A549 (cell line): Measurements from ENCODE around the gene DNM3.

Experiments
- ATOH8 ChIP-seq: fragments of 250-450 bp; sonication (Bioruptor Pico); IDR thresholded peaks from 2 replicates; pipeline ENCODE4 v1.5.0; 2020; ENCODE audit warnings: low read depth, mild to moderate bottlenecking, moderate library complexity
- CHD2 ChIP-seq: fragments of 150-350 bp; IDR thresholded peaks from 2 replicates; pipeline ENCODE4 v1.6.1; 2014; ENCODE audit warnings: low read length; ENCODE audit not compliant: partially characterized antibody
- EP300 ChIP-seq, 2 experiments: fragments of >200 bp; sonication (Bioruptor Twin); formaldehyde crosslinking; IDR thresholded peaks; 2 replicates in 1 of 2; 3 replicates in 1 of 2; pipeline ENCODE4 v1.6.1; 2016 to 2017
- KDM5A ChIP-seq: fragments of 200-600 bp; sonication (generic); IDR thresholded peaks from 2 replicates; pipeline ENCODE4 v1.6.1; 2016; ENCODE audit warnings: antibody characterized with exemption, mild to moderate bottlenecking
- MAX ChIP-seq: IDR thresholded peaks from 2 replicates; pipeline ENCODE4 v1.6.1; 2012
- POLR2A ChIP-seq: IDR thresholded peaks from 2 replicates; pipeline ENCODE4 v1.6.1; 2012; ENCODE audit warnings: mild to moderate bottlenecking, low read length
- SMC3 ChIP-seq: fragments of >200 bp; sonication (Bioruptor Twin); formaldehyde crosslinking; IDR thresholded peaks from 3 replicates; pipeline ENCODE4 v1.6.1; 2018; ENCODE audit warnings: inconsistent platforms
- USF2 ChIP-seq: fragments of 450-650 bp; IDR thresholded peaks from 2 replicates; pipeline ENCODE4 v1.6.1; 2014; ENCODE audit warnings: antibody characterized with exemption
- ZFP36 ChIP-seq: fragments of 450-650 bp; IDR thresholded peaks from 2 replicates; pipeline ENCODE4 v1.6.1; 2014; ENCODE audit warnings: borderline replicate concordance; ENCODE audit not compliant: partially characterized antibody
- ZSCAN20 ChIP-seq: fragments of 250-450 bp; sonication (Bioruptor Pico); IDR thresholded peaks from 2 replicates; pipeline ENCODE4 v1.8.0; 2022; ENCODE audit warnings: mild to moderate bottlenecking, moderate library complexity
- TF ChIP-seq, protein P1 (sequence below): fragments of >200 bp; sonication (Bioruptor Twin); formaldehyde crosslinking; IDR thresholded peaks from 3 replicates; pipeline ENCODE4 v1.5.1; 2016

DNA sequence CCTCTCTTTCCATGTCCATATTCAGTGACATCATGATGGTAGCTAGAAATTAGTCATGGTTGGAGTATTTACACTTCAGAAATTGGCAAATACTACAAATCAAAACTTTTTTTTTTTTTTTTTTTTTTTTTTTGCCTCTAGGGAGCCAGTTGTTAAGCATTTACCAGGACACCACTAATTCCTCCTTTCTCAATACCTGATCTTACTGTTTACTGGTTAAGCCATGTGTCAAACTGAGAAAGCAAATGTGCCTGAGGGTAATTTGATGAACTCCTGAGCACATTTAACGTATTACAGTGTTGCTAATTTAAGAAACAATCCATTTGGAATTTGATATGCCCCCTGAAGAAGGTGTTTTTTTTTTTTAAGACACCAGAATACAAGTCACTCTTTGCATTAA is 94.4 kb downstream of the DNM3 start:
- no peak for TF ChIP-seq MAX
- TF ChIP-seq CHD2: no peak
- TF ChIP-seq EP300 (IDR thresholded peaks at IDR 0.05): no peak
- TF ChIP-seq ZFP36: no peak
- TF ChIP-seq, protein P1, sequence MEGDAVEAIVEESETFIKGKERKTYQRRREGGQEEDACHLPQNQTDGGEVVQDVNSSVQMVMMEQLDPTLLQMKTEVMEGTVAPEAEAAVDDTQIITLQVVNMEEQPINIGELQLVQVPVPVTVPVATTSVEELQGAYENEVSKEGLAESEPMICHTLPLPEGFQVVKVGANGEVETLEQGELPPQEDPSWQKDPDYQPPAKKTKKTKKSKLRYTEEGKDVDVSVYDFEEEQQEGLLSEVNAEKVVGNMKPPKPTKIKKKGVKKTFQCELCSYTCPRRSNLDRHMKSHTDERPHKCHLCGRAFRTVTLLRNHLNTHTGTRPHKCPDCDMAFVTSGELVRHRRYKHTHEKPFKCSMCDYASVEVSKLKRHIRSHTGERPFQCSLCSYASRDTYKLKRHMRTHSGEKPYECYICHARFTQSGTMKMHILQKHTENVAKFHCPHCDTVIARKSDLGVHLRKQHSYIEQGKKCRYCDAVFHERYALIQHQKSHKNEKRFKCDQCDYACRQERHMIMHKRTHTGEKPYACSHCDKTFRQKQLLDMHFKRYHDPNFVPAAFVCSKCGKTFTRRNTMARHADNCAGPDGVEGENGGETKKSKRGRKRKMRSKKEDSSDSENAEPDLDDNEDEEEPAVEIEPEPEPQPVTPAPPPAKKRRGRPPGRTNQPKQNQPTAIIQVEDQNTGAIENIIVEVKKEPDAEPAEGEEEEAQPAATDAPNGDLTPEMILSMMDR: no peak
- TF ChIP-seq USF2: no peak
- no peak for TF ChIP-seq POLR2A
- no peak for TF ChIP-seq ZSCAN20
- TF ChIP-seq ATOH8 (CRISPR knock-in tag): no peak
- no peak for TF ChIP-seq KDM5A
- TF ChIP-seq SMC3: no peak
